HG03139 (cell line): ENCODE results near the gene SGPP1.
"Not testable (repeated sequence)": the region's sequence is repeated elsewhere in the genome, so short reads cannot be mapped to it uniquely, and the experiment has no call there.

ENCODE experiments used
- ATAC-seq: cut with Tn5 transposase; IDR thresholded peaks from one replicate; pipeline ENCODE4 v1.9.1; 2021; ENCODE audit not compliant: unreplicated experiment

SGPP1 gene

DNA sequence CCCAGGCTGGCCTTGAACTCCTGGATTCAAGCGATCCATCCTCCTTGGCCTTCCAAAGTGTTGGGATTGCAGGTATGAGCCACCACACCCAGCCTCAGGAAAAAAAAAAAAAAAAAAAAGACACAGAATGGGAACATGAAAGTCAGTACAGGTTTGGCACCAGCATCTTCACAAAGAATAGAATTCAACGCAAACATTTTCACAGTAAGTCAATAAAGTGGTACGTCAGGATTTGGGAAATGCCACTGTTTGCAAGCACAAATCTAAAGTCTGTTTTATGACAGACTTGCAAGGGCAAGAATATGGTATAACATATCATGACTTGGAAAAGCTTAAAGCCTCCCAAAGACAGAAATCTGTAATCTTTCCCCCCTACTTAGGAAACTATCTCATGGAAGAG, 51.2 kb downstream of the SGPP1 start:
- no peak for ATAC-seq

DNA sequence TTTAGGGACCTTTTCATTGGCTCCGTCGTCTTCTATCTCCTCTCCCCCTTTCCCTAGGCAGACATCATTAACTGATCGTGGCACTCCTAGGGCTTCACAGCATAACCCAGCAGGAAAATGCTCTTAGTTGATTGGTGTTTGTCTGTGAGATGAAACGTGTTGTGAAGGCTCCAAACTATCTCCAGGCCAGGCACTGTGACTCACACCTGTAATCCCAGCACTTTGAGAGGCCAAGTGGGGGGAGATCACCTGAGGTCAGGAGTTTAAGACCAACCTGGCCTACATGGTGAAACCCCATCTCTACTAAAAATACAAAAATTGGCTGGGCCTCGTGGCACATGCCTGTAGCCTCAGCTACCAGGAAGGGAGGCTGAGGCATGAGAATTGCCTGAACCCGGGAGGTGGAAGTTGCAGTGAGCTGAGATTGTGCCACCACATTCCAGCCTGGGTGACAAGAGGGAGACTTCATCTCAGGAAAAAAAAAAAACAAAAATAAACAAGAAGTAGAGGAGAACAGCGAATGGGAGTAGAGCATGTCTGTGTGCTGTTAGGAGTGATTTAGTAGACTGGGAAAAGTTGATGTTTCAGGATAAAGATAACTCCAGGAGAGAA, 53.9 kb downstream of the SGPP1 start:
- no peak for ATAC-seq

DNA sequence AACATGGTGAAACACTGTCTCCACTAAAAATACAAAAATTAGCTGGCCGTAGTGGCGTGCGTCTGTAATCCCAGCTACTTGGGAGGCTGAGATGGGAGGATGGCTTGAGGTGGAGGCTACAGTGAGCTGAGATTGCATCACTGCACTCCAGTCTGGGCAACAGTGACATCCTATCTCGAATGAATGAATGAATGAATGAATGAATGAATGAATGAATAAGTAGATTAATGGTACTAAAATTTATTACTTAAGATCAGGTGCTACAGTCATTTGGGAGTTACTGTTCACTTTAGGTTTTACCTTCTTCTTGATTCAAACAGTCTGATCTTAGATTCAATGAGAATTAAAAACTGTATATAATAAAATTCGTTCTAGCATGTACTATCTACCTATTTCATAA, 54.6 kb downstream of the SGPP1 start:
- no peak for ATAC-seq

DNA sequence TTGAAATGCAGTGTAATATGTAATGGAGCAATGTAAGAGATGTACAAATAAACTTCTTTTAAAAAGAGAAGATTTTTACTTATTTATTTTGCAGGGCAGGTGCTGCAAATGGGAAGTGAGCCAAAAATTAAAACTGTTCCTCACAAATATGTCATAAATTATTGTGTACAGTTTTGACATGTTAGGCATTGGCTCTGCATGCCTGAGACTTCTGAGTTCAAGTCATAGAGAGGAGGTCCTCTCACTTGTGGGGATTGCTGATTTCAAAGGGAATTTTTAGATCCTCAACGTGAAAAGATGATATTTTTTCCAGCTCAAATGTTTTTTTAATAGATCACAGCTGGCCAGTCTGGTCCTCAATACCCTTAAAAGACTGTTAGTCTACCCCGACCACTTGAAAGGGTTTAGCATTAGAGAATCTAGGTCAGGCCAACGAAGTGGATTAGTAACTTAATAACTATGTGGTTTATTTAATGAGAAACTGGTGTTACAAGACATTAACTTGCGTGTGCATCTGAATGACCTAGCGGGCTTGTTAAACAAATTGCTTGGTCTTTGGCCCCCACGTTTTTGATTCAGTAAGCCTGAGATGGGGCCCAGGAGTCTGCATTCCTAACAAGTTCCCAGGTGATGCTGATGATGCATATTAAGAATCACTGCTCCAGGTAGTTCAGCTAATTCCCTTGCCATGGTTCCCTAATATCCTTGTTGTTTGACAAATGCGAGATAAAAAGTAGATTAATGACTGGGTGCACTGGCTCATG, 55.3 kb downstream of the SGPP1 start:
- ATAC-seq = peak; percentile 82

DNA sequence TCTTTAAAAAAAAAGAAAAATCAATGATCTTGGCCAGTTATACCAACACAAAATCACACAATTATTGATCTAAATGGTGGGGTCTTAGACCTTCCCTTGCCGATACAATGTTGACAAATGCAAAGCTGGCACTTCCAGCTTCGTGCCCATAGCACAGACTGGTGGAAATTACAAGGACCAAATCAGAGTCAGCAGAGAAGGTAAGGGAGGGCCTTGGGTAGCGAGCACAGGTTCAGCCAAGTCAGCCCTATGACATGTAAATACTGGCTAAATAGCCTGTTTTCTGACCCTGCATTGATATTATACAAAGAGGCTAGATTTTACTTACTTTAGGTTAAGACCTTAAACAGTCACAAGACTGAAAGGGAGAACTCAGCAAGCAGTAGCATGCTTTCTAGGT, 55.9 kb downstream of the SGPP1 start:
- ATAC-seq = peak; percentile 25

DNA sequence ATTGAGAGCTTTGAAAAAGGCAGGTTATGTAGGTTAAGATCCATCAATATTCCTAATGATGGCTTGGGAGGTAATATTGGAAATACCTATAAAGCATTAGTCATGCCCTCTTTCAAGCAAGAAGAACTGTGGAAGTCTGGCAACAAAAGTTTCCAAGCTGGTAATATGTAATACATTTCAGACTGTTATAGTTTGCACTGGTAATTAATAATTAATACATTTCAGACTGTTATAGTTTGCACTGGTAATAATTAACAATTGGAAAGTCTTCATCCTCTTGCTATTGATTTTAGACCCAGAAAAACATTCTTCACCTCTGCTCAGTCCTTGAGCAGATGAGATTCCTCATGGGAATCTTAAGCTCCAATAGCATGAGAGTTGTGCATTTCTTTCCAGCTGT, 57.2 kb downstream of the SGPP1 start:
- ATAC-seq = no peak

DNA sequence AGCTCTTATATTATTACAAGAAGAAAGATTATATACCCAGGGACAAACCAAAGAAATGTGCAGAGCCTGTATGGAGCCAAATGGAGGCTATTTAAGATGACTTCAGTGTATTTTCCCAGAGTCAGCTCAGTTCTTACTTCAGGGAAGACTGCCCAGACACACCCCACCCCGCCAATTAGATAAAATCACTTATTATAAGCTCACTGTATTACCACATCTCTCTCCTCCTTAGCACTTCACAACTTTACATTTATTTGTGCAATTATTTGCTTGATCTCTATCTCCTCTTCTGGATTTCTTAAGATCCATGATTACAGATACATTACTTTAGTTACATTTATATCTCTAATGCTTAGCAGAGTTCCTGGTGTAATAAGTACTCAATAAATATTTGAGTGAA, 61.5 kb downstream of the SGPP1 start:
- no peak for ATAC-seq

DNA sequence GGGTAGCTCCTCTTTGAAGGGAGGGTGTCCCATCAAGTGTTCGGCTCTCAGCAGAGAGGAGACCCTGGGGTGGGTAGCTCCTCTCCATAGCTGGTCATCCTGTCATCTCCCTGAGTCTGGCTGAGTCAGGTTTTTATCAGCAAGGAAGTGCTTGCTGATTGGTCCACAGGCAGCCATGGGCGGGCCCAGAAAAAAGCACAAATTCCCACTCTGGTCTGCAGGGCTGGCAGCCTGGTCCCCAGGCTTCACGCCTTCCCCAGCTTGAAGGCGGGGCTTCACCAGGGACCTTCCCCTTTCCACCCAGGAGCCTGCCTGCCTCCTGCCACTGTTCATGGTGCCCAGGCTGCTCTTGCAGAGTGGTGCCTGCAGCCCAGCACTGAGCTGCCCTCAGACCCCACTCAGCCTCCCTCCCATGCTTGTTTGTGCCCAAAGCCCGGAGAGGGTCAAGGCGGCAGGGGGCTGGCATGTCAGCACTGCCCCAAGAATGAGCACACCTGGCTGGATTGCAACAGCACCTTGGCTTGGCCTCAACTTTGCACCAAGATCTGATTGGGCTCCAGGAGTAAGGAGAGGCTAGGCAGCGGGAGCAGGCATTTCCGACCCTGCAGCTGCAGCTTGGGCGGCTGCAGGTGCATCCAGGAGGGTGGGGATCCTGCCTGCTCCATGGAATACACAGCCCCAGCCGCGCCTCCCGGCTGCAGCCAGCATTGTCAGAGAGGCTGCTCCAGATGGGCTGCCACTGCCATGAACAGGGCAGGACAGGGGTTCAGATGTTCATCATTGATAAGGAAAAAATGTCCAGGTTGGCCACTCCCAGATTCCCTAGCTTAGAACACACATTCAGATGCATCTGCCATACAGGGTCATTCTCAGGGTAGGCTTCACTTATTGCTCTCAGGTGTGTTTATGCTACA, 64.2 kb downstream of the SGPP1 start:
- ATAC-seq = no peak

DNA sequence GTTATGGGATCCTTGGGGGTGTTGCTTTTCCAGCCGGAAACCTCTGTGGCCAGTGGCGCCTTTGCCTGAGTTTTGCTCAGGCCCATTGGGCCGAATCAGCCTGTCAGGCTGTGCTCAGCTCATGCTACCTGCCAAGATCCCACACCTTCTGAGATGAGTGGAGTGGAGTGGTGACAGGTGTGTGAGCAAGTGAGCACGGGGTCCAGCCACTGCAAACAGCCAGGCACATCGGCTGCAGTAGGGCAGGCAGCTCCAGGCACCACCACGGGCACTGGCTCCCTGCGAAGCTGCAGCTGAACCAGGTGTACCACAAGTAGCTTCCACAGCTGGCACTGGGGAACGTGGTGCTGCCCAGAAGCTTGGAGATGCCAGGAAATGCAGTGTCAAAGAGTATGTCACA, 65.1 kb downstream of the SGPP1 start:
- ATAC-seq = no peak

DNA sequence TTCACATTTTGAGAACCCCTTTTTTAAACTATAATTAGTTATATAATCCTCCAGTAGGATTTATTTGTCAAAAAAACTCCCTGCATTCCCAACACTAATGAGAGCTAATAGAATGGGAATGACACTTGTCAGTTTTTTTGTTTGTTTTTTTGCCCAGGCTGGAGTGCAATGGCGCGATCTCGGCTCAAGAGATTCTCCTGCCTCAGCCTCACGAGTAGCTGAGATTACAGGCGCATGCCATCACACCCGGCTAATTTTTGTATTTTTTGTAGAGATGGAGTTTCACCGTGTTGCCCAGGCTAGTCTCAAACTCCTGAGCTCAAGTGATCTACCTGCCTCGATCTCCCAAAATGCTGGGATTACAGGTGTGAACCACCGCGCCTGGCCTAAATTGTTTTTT, 66.0 kb downstream of the SGPP1 start:
- ATAC-seq = not testable (repeated sequence)

DNA sequence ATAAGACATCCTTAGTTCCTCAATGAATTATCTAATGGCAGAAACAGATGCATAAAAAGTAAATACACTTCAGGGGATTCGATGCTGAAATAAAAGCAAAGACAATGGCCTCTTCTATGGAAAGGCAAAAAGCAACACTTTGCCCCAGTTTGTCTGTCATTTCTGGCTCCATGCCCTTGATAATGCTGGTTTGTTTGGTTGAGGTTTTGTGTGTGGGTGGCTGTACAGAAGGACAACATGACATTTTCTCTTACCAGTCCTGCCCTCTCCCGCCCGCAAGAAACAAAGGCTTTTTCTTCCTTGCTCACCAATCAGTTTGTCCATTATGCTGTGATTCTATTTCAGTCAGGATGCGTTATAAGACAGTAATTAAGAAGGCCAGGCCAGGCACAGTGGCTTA, 68.1 kb downstream of the SGPP1 start:
- ATAC-seq = no peak

DNA sequence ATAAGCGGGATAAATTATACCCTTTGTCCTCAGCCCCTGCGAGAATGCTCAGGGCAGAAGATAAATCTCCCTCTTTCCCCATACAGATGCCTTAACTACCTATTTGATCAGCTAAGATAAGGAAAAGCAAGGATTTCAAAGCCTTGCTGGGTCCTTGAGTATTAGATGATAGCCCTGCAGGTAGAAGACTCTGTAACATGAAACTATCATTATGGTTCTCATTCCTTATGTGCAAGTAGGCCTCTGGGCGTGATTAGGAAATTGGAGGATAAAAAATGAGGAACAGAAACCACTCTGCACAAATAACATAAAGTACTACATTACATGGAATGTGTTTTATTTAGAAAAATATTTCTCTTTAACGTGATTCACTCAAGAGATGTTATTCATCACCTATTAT, 71.7 kb downstream of the SGPP1 start:
- no peak for ATAC-seq

DNA sequence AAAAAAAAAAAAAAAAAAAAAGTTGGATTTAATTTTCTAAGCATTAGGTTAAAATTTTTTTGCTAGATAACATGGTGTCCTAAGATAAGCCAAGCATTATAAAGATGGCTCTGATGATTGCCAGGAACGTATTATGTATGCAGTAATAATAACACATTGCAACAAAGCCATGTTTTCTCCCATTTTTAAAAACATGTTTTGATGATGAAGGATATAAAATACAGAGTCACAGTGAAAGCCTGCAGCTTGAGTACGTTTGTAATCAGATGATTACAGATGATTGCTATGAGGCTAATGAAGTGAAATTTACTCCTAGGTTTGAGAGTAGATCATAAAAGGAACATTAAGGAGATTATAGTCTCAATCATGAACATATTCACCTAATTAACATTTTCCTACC, 72.9 kb downstream of the SGPP1 start:
- ATAC-seq = no peak

DNA sequence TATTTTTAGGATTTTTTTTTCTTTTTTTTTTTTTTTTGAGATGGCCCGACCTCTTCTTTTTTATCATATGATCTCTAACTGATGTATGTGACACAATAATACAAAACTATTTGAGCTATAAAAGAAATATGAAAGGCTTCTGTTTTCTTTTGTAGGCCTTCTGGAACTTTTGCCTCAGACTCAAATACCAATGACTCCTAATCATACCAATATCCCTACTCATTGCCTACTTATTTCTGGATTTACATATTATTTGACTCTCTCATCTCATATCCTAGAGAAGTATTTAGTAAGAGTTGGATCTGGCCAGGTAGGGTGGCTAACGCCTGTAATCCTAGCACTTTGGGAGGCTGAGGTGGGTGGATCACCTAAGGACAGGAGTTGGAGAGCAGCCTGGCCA, 73.5 kb downstream of the SGPP1 start:
- ATAC-seq = no peak

DNA sequence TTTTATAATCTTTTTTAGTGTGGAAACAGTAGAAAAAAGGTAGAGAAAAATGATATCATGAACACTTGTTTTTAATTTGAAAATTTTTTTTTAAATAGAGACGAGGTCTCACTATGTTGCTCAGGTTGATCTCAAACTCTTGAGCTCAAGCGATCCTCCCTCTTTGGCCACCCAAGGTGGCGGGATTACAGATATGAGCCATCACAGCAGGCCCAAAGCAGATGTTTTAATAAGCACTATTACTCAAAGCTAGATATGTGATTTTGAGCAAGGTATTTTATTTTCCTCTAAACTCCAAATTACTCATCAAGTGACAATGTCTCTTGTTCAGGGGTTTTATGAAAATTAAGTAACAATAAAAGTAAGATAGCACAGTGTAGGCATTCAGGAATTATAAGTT, 75.5 kb downstream of the SGPP1 start:
- no peak for ATAC-seq

DNA sequence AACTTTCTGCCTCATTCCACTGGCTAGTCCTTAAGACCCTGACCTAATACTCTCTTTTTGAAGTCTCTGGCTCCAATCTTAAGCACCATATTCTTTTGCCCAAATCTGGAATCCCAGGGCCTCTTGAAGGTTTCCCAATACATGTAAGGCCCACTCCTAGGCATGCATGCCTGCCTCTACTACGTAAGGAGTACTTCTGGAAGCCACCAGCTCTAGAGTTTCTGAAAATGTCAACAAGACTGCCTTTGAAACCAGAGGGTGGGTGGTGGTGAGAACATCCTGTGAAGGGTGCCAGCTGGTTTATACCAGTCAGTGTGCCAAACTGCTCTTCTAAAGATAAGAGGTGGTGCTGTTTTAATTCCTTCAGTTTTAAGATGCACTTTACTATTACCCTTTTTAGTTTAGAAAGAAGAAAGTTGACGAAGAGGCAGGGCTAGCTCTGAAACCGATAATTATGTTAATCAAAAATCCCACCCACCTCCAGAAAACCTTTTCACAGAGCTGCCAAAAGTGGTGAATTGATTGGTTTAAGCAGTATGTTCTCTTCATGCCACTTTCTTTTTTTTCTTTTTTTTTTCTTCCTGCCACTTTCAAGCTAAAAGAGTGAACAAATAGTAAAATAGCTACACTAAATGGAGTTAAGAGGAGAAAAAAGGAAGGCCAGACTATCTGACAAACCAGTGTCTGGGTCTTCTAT, 77.5 kb downstream of the SGPP1 start:
- no peak for ATAC-seq

DNA sequence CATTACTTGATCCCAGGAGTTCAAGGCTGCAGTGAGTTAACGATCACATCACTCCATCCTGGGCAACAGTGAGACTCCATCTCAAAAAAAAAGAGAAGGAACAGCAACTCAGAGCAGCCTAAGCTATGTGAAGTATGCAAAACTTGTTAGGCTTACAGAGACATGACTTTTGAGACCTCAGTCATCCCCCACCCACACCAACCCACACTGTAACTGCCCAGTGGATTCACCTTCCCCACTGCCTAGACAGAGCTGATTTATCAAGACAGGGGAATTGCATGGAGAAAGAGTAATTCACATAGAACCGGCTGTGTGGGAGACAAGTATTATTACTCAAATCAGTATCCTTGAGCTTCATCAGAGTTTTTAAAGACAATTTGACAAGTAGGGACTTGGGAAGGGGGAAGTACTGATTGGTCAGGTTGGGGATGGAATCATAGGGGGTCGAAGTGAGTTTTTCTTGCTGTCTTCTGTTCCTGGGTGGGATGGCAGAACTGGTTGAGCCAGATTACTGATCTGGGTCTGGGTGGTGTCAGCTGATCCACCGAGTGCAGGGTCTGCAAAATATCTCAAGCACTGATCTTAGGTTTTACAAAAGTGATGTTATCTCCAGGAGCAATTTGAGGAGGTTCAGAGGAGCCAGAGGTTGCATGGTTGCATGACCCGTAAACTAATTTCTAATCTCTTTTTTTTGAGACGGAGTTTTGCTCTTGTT, 80.0 kb downstream of the SGPP1 start:
- no peak for ATAC-seq

DNA sequence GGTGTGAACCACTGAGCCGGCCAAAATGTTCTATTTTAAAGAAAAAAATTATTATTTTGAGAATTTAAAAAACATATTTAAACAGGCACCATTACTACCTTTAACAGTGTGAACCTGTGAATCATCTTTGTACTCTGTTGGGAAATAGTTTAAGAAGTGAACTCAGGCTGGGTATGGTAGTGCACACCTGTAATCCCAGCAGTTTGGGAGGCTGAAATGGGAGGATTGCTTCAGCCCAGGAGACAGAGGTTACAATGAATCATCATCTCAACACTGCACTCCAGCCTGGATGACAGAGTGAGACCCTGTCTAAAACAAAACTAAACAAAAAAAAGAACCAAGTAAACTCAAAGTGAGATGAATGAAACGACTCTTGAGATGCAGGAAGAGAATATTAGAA, 83.1 kb downstream of the SGPP1 start:
- ATAC-seq = no peak

DNA sequence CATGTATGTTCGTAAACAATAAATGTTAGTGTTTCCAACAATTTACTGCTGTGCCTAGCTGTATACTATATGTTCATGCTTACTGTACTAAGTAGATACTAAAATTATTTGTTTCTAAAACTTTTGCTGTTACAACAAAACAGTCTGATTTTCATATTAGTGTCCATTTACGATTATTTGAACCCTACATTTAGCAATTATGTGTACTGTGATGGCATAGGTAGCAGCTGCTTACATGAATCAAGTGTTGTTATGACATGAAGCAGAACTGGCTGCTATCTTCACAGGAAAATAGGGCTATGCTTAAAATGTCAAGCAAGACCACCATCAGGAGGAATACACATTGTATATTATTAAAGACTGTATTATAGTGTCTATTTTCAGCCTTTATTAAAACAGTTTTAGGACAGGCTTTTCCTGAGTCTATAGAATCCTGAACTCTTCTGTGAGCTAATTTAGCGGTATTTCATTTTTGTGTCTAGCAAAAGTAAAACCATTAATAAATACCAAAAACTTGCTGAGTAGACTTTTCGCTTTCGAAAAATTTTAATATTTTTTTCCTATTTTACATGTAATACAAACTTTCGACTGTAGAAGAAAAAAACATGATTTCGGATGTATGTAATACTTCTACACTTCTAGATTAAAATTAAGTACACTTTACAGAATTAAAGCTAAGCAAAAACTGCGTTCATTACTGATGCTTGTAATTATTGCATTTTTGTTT, 85.0 kb downstream of the SGPP1 start:
- ATAC-seq = no peak

DNA sequence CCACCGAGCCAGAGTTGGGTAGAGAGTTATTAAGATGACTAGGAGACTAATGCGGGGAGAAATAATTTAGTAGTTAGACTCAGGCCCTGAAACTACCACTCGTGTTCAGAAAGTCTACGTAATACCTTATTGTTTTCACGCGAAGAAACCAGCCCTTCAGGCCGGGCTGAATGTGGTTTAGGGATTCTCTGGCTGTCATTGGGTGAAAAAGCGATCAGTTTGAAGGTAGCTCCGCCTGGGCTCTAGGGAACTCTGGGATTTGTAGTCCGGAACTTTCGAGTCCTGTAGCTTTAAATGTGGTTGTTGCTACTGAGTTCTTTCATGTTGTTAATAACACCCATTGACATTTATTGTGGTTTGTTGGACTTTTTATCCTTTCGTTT, 85.6 kb downstream of the SGPP1 start:
- ATAC-seq = peak; percentile 48
